ENCODE measurements around the gene CRHR2.

- no peak for TF ChIP-seq CTCF (IDR thresholded peaks at IDR 0.05; ENCODE audit: insufficient read depth, low read length)
- TF ChIP-seq REST (IDR thresholded peaks at IDR 0.05; ENCODE audit: insufficient replicate concordance, low read depth) = no peak
These were observed 68.6 kb downstream of the CRHR2 start for GRCh38 chr7:30613366-30614325.

Data from HL-60 (cell line).